CD4-positive, alpha-beta T cell (primary cell): ENCODE measurements around the gene ORC3. TPM values are rescaled to one million over a fixed set of nuclear protein-coding genes. Genes with fewer than 3 reads are reported as not detected.

Source experiments
- ATAC-seq: fragments of 200-7000 bp; cut with Tn5 transposase; one replicate; pipeline ENCODE4 v1.10.0; 2022; ENCODE audit warnings: mild to moderate bottlenecking; ENCODE audit not compliant: poor library complexity
- CTCF ChIA-PET: fragments of 350-600 bp; sonication (Branson Sonifier 250); formaldehyde crosslinking; loops from one replicate; lab custom pipeline; 2021; ENCODE audit warnings: antibody characterized with exemption, inconsistent platforms; lab: Charles Lee
- POLR2A ChIA-PET: fragments of 350-600 bp; sonication (Branson Sonifier 250); formaldehyde crosslinking; loops from one replicate; lab custom pipeline; 2021; ENCODE audit warnings: antibody characterized with exemption, inconsistent platforms; lab: Charles Lee
- DNase-seq, 14 experiments: peaks; one replicate each; pipeline ENCODE4 v3.0.0-alpha.2; 2013 to 2020; ENCODE audit warnings: mixed read lengths in 2 of 14
- H3K27ac ChIP-seq, 2 donors: one replicate each; pipeline versions ENCODE4 v1.5.1 to v1.7.0; 2013; ENCODE audit warnings: low read length in 2 of 2, low read depth in 1 of 2, mild to moderate bottlenecking in 1 of 2
- H3K27me3 ChIP-seq, 2 experiments: 1 replicate in 1 of 2; 2 replicates in 1 of 2; pipeline versions ENCODE4 v1.6.1 to v1.7.0; 2013; ENCODE audit warnings: low read length in 2 of 2, control low read depth in 1 of 2, mild to moderate bottlenecking in 1 of 2, moderate library complexity in 1 of 2; ENCODE audit not compliant: insufficient read depth in 2 of 2, control insufficient read depth in 1 of 2
- H3K36me3 ChIP-seq: one replicate; pipeline ENCODE4 v1.6.1; 2013; ENCODE audit warnings: low read length, control low read depth; ENCODE audit not compliant: insufficient read depth
- H3K4me1 ChIP-seq: one replicate; pipeline ENCODE4 v1.6.1; 2013; ENCODE audit warnings: low read length, control low read depth; ENCODE audit not compliant: insufficient read depth
- H3K4me3 ChIP-seq: one replicate; pipeline ENCODE4 v1.5.1; 2013; ENCODE audit warnings: mild to moderate bottlenecking, low read length, moderate library complexity
- H3K9me3 ChIP-seq, 2 experiments: 1 replicate in 1 of 2; 2 replicates in 1 of 2; pipeline versions ENCODE4 v1.6.1 to v1.7.0; 2013; ENCODE audit warnings: low read length in 2 of 2, mild to moderate bottlenecking in 2 of 2, control low read depth in 1 of 2, moderate library complexity in 1 of 2; ENCODE audit not compliant: control insufficient read depth in 1 of 2, insufficient read depth in 1 of 2
- H3K27ac Mint-ChIP-seq: one replicate; pipeline ENCODE4 v1.8.0; 2020; ENCODE audit warnings: mixed read lengths
- H3K27me3 Mint-ChIP-seq: one replicate; pipeline ENCODE4 v1.8.0; 2021; ENCODE audit warnings: mixed read lengths
- H3K36me3 Mint-ChIP-seq: one replicate; pipeline ENCODE4 v1.8.0; 2021; ENCODE audit warnings: low read depth, mixed read lengths
- H3K4me1 Mint-ChIP-seq: one replicate; pipeline ENCODE4 v1.8.0; 2021; ENCODE audit warnings: low read depth, mixed read lengths
- H3K4me3 Mint-ChIP-seq: one replicate; pipeline ENCODE4 v1.8.0; 2020; ENCODE audit warnings: mild to moderate bottlenecking, mixed read lengths
- H3K9me3 Mint-ChIP-seq: one replicate; pipeline ENCODE4 v1.8.0; 2020; ENCODE audit warnings: mixed read lengths
- CTCF ChIP-seq: fragments of 200-600 bp; IDR thresholded peaks from one replicate; pipeline ENCODE4 v1.8.0; 2022; ENCODE audit warnings: antibody characterized with exemption, mild to moderate bottlenecking
- intact Hi-C, 2 experiments: fragments of 100-400 bp; cut with DNase I in 1 of 2; cut with micrococcal nuclease in 1 of 2; formaldehyde crosslinking; loops; one replicate each; pipeline versions ENCODE4 v1.15.1 to v1.9.0; 2023 to 2025; cut with DNase I, micrococcal nuclease
- total RNA-seq, 174 experiments: library from RNA in 2 of 174; stranded (reverse) in 2 of 174; gene quantifications; one replicate each; pipeline ENCODE4 v1.2.3 and lab custom pipeline; 2021 to 2026

Gene ORC3
- total RNA-seq, 2 experiments from 2014 or later: 12.1 to 12.9 TPM

- CTCF ChIA-PET: no interaction called here
- H3K27me3 ChIP-seq: no peaks in the 10 kb centered on the region
- Mint-ChIP-seq H3K4me1 (peaks cover 15% of the 10 kb centered on the region), H3K4me3 (no peak overlapping the region), H3K27ac (no peak overlapping the region), H3K36me3 (peaks cover 62% of the 10 kb centered on the region), H3K9me3 (no peaks in the 10 kb centered on the region), H3K27me3 (no peaks in the 10 kb centered on the region)
- intact Hi-C loops: no loop called here
- no peaks in the 10 kb centered on the region for H3K9me3 ChIP-seq
- H3K4me3 ChIP-seq: no peak overlapping the region
- no peak for TF ChIP-seq CTCF
- H3K4me1 ChIP-seq: peaks cover 8% of the 10 kb centered on the region
- DNase-seq: no peak
- H3K36me3 ChIP-seq: peaks cover 31% of the 10 kb centered on the region
- ATAC-seq: no peak
- POLR2A ChIA-PET: no interaction called here
- H3K27ac ChIP-seq: no peak overlapping the region
These were observed 70.4 kb downstream of the ORC3 start for GRCh38 chr6:87660226-87660911.

- H3K36me3 ChIP-seq: peaks cover 35% of the 10 kb centered on the region
- no peak for TF ChIP-seq CTCF
- no peaks in the 10 kb centered on the region for H3K9me3 Mint-ChIP-seq
- ATAC-seq (no peak), DNase-seq (no peak)
- no peaks in the 10 kb centered on the region for H3K27me3 ChIP-seq
- ChIA-PET POLR2A (no interaction called here), CTCF (no interaction called here)
- H3K4me1 ChIP-seq: peaks cover 8% of the 10 kb centered on the region
- no peaks in the 10 kb centered on the region for H3K27me3 Mint-ChIP-seq
- H3K27ac ChIP-seq: no peak overlapping the region
- peaks cover 15% of the 10 kb centered on the region for H3K4me1 Mint-ChIP-seq
- H3K36me3 Mint-ChIP-seq: peaks cover 62% of the 10 kb centered on the region
- no peaks in the 10 kb centered on the region for H3K9me3 ChIP-seq
- H3K27ac Mint-ChIP-seq: no peak overlapping the region
- no peak overlapping the region for H3K4me3 ChIP-seq
- intact Hi-C loops: no loop called here
- no peak overlapping the region for H3K4me3 Mint-ChIP-seq
These were observed 71.1 kb downstream of the ORC3 start for GRCh38 chr6:87661016-87661415.

GRCh38 chr6:87661503-87661902 lies 71.6 kb downstream of the ORC3 start:
- CTCF ChIA-PET: interaction anchor here (1.3 kb wide), 1 partner anchor 76 kb away, joined by 3 read pairs; no protein-coding TSS in a partner anchor
- H3K36me3 Mint-ChIP-seq: peaks cover 62% of the 10 kb centered on the region
- peaks cover 35% of the 10 kb centered on the region for H3K36me3 ChIP-seq
- ATAC-seq (no peak), DNase-seq (no peak)
- POLR2A ChIA-PET: no interaction called here
- H3K4me1 Mint-ChIP-seq: peaks cover 14% of the 10 kb centered on the region
- intact Hi-C loops: no loop called here
- H3K27ac ChIP-seq: no peak overlapping the region
- H3K27me3 Mint-ChIP-seq: no peaks in the 10 kb centered on the region
- H3K4me1 ChIP-seq: peaks cover 4% of the 10 kb centered on the region
- H3K4me3 Mint-ChIP-seq: no peak overlapping the region
- no peak for TF ChIP-seq CTCF
- H3K9me3 Mint-ChIP-seq: no peaks in the 10 kb centered on the region
- no peaks in the 10 kb centered on the region for H3K9me3 ChIP-seq
- H3K27me3 ChIP-seq: no peaks in the 10 kb centered on the region
- H3K27ac Mint-ChIP-seq: no peak overlapping the region
- H3K4me3 ChIP-seq: no peak overlapping the region
